ENCODE data around the gene KCNIP1.

Gene KCNIP1

GRCh38 chr5:170476704-170477103 is 27.1 kb upstream of the KCNIP1 start:
- H3K36me3 Mint-ChIP-seq (ENCODE audit: low read depth), result no peaks in the 10 kb centered on the region
- no peaks in the 10 kb centered on the region for H3K9me3 Mint-ChIP-seq
- H3K27ac Mint-ChIP-seq, result no peak overlapping the region
- H3K27me3 Mint-ChIP-seq (ENCODE audit: low read depth), result peaks cover 5% of the 10 kb centered on the region
- no peaks in the 10 kb centered on the region for H3K4me1 Mint-ChIP-seq (ENCODE audit: low read depth)
- H3K4me3 Mint-ChIP-seq, result no peak overlapping the region

- H3K36me3 Mint-ChIP-seq (ENCODE audit: low read depth), result no peaks in the 10 kb centered on the region
- no peak overlapping the region for H3K27ac Mint-ChIP-seq
- H3K9me3 Mint-ChIP-seq, result no peaks in the 10 kb centered on the region
- H3K4me3 Mint-ChIP-seq, result no peak overlapping the region
- H3K4me1 Mint-ChIP-seq (ENCODE audit: low read depth), result no peaks in the 10 kb centered on the region
- H3K27me3 Mint-ChIP-seq (ENCODE audit: low read depth), result peaks cover 11% of the 10 kb centered on the region
Observed at GRCh38 chr5:170477906-170478305, 25.9 kb upstream of the KCNIP1 start.

- no peaks in the 10 kb centered on the region for H3K4me1 Mint-ChIP-seq (ENCODE audit: low read depth)
- no peaks in the 10 kb centered on the region for H3K36me3 Mint-ChIP-seq (ENCODE audit: low read depth)
- no peak overlapping the region for H3K4me3 Mint-ChIP-seq
- H3K27me3 Mint-ChIP-seq (ENCODE audit: low read depth), result peaks cover 11% of the 10 kb centered on the region
- H3K9me3 Mint-ChIP-seq, result no peaks in the 10 kb centered on the region
- no peak overlapping the region for H3K27ac Mint-ChIP-seq
Observed at GRCh38 chr5:170478306-170478705, 25.5 kb upstream of the KCNIP1 start.

GRCh38 chr5:170479484-170479883 is 24.3 kb upstream of the KCNIP1 start:
- no peaks in the 10 kb centered on the region for H3K36me3 Mint-ChIP-seq (ENCODE audit: low read depth)
- peaks cover 11% of the 10 kb centered on the region for H3K27me3 Mint-ChIP-seq (ENCODE audit: low read depth)
- H3K4me1 Mint-ChIP-seq (ENCODE audit: low read depth), result no peaks in the 10 kb centered on the region

GRCh38 chr5:170480260-170480659 is 23.6 kb upstream of the KCNIP1 start:
- no peak overlapping the region for H3K27ac Mint-ChIP-seq
- H3K4me1 Mint-ChIP-seq (ENCODE audit: low read depth), result no peaks in the 10 kb centered on the region
- no peaks in the 10 kb centered on the region for H3K9me3 Mint-ChIP-seq
- H3K27me3 Mint-ChIP-seq (ENCODE audit: low read depth), result peaks cover 11% of the 10 kb centered on the region
- H3K4me3 Mint-ChIP-seq, result no peak overlapping the region
- H3K36me3 Mint-ChIP-seq (ENCODE audit: low read depth), result no peaks in the 10 kb centered on the region

More at GRCh38 chr5:170479484-170479883, 24.3 kb upstream of the KCNIP1 start:
- Mint-ChIP-seq H3K9me3 (no peaks in the 10 kb centered on the region), H3K4me3 (no peak overlapping the region), H3K27ac (no peak overlapping the region)

GRCh38 chr5:170481849-170482248 is 22.0 kb upstream of the KCNIP1 start:
- Mint-ChIP-seq H3K4me1 (ENCODE audit: low read depth) (no peaks in the 10 kb centered on the region), H3K27ac (no peak overlapping the region), H3K27me3 (ENCODE audit: low read depth) (peaks cover 14% of the 10 kb centered on the region), H3K36me3 (ENCODE audit: low read depth) (no peaks in the 10 kb centered on the region), H3K4me3 (no peak overlapping the region), H3K9me3 (no peaks in the 10 kb centered on the region)

- Mint-ChIP-seq H3K4me3 (no peak overlapping the region), H3K36me3 (ENCODE audit: low read depth) (no peaks in the 10 kb centered on the region), H3K27ac (no peak overlapping the region), H3K27me3 (ENCODE audit: low read depth) (peaks cover 14% of the 10 kb centered on the region), H3K4me1 (ENCODE audit: low read depth) (no peaks in the 10 kb centered on the region), H3K9me3 (no peaks in the 10 kb centered on the region)
Observed at GRCh38 chr5:170482511-170482910, 21.3 kb upstream of the KCNIP1 start.

GRCh38 chr5:170483701-170484458 is 19.9 kb upstream of the KCNIP1 start:
- H3K27me3 Mint-ChIP-seq (ENCODE audit: low read depth), result peaks cover 14% of the 10 kb centered on the region

GRCh38 chr5:170484459-170484831 is 19.4 kb upstream of the KCNIP1 start:
- no peak overlapping the region for H3K27ac Mint-ChIP-seq
- no peak overlapping the region for H3K4me3 Mint-ChIP-seq

More at GRCh38 chr5:170483701-170484458, 19.9 kb upstream of the KCNIP1 start:
- Mint-ChIP-seq H3K9me3 (no peaks in the 10 kb centered on the region), H3K4me1 (ENCODE audit: low read depth) (no peaks in the 10 kb centered on the region), H3K27ac (no peak overlapping the region), H3K36me3 (ENCODE audit: low read depth) (no peaks in the 10 kb centered on the region), H3K4me3 (no peak overlapping the region)

GRCh38 chr5:170484847-170485615 is 18.8 kb upstream of the KCNIP1 start:
- H3K4me1 Mint-ChIP-seq (ENCODE audit: low read depth), result no peaks in the 10 kb centered on the region
- no peak overlapping the region for H3K27ac Mint-ChIP-seq
- H3K36me3 Mint-ChIP-seq (ENCODE audit: low read depth), result no peaks in the 10 kb centered on the region
- H3K27me3 Mint-ChIP-seq (ENCODE audit: low read depth), result peaks cover 14% of the 10 kb centered on the region
- no peaks in the 10 kb centered on the region for H3K9me3 Mint-ChIP-seq
- no peak overlapping the region for H3K4me3 Mint-ChIP-seq

More at GRCh38 chr5:170484459-170484831, 19.4 kb upstream of the KCNIP1 start:
- H3K9me3 Mint-ChIP-seq, result no peaks in the 10 kb centered on the region
- no peaks in the 10 kb centered on the region for H3K36me3 Mint-ChIP-seq (ENCODE audit: low read depth)
- H3K4me1 Mint-ChIP-seq (ENCODE audit: low read depth), result no peaks in the 10 kb centered on the region
- H3K27me3 Mint-ChIP-seq (ENCODE audit: low read depth), result peaks cover 14% of the 10 kb centered on the region

GRCh38 chr5:170485616-170485911 is 18.3 kb upstream of the KCNIP1 start:
- H3K27ac Mint-ChIP-seq, result no peak overlapping the region
- peaks cover 14% of the 10 kb centered on the region for H3K27me3 Mint-ChIP-seq (ENCODE audit: low read depth)
- no peaks in the 10 kb centered on the region for H3K4me1 Mint-ChIP-seq (ENCODE audit: low read depth)
- H3K9me3 Mint-ChIP-seq, result no peaks in the 10 kb centered on the region
- no peaks in the 10 kb centered on the region for H3K36me3 Mint-ChIP-seq (ENCODE audit: low read depth)
- no peak overlapping the region for H3K4me3 Mint-ChIP-seq

- Mint-ChIP-seq H3K4me3 (no peak overlapping the region), H3K27ac (no peak overlapping the region), H3K9me3 (no peaks in the 10 kb centered on the region), H3K36me3 (ENCODE audit: low read depth) (no peaks in the 10 kb centered on the region), H3K27me3 (ENCODE audit: low read depth) (peaks cover 10% of the 10 kb centered on the region), H3K4me1 (ENCODE audit: low read depth) (no peaks in the 10 kb centered on the region)
Observed at GRCh38 chr5:170486371-170486770, 17.4 kb upstream of the KCNIP1 start.

GRCh38 chr5:170488570-170488969 is 15.2 kb upstream of the KCNIP1 start:
- H3K27me3 Mint-ChIP-seq (ENCODE audit: low read depth), result peaks cover 3% of the 10 kb centered on the region
- H3K27ac Mint-ChIP-seq, result no peak overlapping the region
- H3K4me1 Mint-ChIP-seq (ENCODE audit: low read depth), result no peaks in the 10 kb centered on the region
- no peak overlapping the region for H3K4me3 Mint-ChIP-seq
- no peaks in the 10 kb centered on the region for H3K36me3 Mint-ChIP-seq (ENCODE audit: low read depth)
- no peaks in the 10 kb centered on the region for H3K9me3 Mint-ChIP-seq

GRCh38 chr5:170489199-170489598 is 14.6 kb upstream of the KCNIP1 start:
- peaks cover 5% of the 10 kb centered on the region for H3K27me3 Mint-ChIP-seq (ENCODE audit: low read depth)
- no peak overlapping the region for H3K4me3 Mint-ChIP-seq
- no peaks in the 10 kb centered on the region for H3K9me3 Mint-ChIP-seq
- H3K27ac Mint-ChIP-seq, result no peak overlapping the region
- H3K4me1 Mint-ChIP-seq (ENCODE audit: low read depth), result no peaks in the 10 kb centered on the region
- H3K36me3 Mint-ChIP-seq (ENCODE audit: low read depth), result no peaks in the 10 kb centered on the region

GRCh38 chr5:170490381-170490780 is 13.4 kb upstream of the KCNIP1 start:
- no peaks in the 10 kb centered on the region for H3K9me3 Mint-ChIP-seq
- peaks cover 11% of the 10 kb centered on the region for H3K27me3 Mint-ChIP-seq (ENCODE audit: low read depth)
- H3K27ac Mint-ChIP-seq, result no peak overlapping the region
- no peak overlapping the region for H3K4me3 Mint-ChIP-seq
- H3K36me3 Mint-ChIP-seq (ENCODE audit: low read depth), result no peaks in the 10 kb centered on the region
- no peaks in the 10 kb centered on the region for H3K4me1 Mint-ChIP-seq (ENCODE audit: low read depth)
